Superior temporal gyrus (tissue), 1 donor: ENCODE data around the gene SH3BGRL2.
"Not testable (repeated sequence)": the region's sequence is repeated elsewhere in the genome, so short reads cannot be mapped to it uniquely, and the experiment has no call there.

Experiments used
- DNase-seq: peaks from one replicate; pipeline ENCODE4 v3.0.0-alpha.2; 2016; ENCODE audit errors: extremely low spot score

Gene SH3BGRL2

GRCh38 chr6:79745282-79745681 lies 114.2 kb downstream of the SH3BGRL2 start:
- DNase-seq, result not testable (repeated sequence)

GRCh38 chr6:79746325-79746724 lies 115.2 kb downstream of the SH3BGRL2 start:
- DNase-seq, result not testable (repeated sequence)

- no peak for DNase-seq
Measured at GRCh38 chr6:79750806-79751205, 119.7 kb downstream of the SH3BGRL2 start.
